IMR-90 (cell line): ENCODE results near the gene HLA-DQA1.

Experiments used
- MAFK ChIP-seq: IDR thresholded peaks from 2 replicates; pipeline ENCODE4 v1.6.1; 2012; ENCODE audit warnings: low read depth, low read length, improper control_type of control experiment
- MAZ ChIP-seq: IDR thresholded peaks from 2 replicates; pipeline ENCODE4 v1.6.1; 2012; ENCODE audit warnings: low read depth, mild to moderate bottlenecking, low read length, improper control_type of control experiment, moderate library complexity, borderline replicate concordance
- POLR2A ChIP-seq: IDR thresholded peaks from 2 replicates; pipeline ENCODE4 v1.6.1; 2012; ENCODE audit warnings: mild to moderate bottlenecking, low read depth, low read length
- RAD21 ChIP-seq: IDR thresholded peaks from 2 replicates; pipeline ENCODE4 v1.6.1; 2012; ENCODE audit warnings: low read length, improper control_type of control experiment
- TF ChIP-seq, protein P1 (sequence below): conservative IDR thresholded peaks from 2 replicates; pipeline ENCODE4 v1.5.1; 2012; ENCODE audit warnings: mild to moderate bottlenecking, low read depth, low read length, improper control_type of control experiment
- TF ChIP-seq, protein P2 (sequence below): fragments of 150-350 bp; IDR thresholded peaks from 2 replicates; pipeline ENCODE4 v1.6.1; 2017; ENCODE audit warnings: mild to moderate bottlenecking, antibody characterized with exemption, low read length, low read depth
- TF ChIP-seq, protein P3 (sequence below): fragments of 150-350 bp; IDR thresholded peaks from 2 replicates; pipeline ENCODE4 v1.6.1; 2016; ENCODE audit warnings: low read depth, mild to moderate bottlenecking, low read length, moderate library complexity, borderline replicate concordance

GRCh38 chr6:32679492-32679891 is 42.3 kb downstream of the HLA-DQA1 start:
- no peak for TF ChIP-seq POLR2A
- TF ChIP-seq, protein P1, sequence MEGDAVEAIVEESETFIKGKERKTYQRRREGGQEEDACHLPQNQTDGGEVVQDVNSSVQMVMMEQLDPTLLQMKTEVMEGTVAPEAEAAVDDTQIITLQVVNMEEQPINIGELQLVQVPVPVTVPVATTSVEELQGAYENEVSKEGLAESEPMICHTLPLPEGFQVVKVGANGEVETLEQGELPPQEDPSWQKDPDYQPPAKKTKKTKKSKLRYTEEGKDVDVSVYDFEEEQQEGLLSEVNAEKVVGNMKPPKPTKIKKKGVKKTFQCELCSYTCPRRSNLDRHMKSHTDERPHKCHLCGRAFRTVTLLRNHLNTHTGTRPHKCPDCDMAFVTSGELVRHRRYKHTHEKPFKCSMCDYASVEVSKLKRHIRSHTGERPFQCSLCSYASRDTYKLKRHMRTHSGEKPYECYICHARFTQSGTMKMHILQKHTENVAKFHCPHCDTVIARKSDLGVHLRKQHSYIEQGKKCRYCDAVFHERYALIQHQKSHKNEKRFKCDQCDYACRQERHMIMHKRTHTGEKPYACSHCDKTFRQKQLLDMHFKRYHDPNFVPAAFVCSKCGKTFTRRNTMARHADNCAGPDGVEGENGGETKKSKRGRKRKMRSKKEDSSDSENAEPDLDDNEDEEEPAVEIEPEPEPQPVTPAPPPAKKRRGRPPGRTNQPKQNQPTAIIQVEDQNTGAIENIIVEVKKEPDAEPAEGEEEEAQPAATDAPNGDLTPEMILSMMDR = no peak
- TF ChIP-seq, protein P2, sequence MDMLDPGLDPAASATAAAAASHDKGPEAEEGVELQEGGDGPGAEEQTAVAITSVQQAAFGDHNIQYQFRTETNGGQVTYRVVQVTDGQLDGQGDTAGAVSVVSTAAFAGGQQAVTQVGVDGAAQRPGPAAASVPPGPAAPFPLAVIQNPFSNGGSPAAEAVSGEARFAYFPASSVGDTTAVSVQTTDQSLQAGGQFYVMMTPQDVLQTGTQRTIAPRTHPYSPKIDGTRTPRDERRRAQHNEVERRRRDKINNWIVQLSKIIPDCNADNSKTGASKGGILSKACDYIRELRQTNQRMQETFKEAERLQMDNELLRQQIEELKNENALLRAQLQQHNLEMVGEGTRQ = no peak
- TF ChIP-seq RAD21 = no peak
- no peak for TF ChIP-seq MAZ
- TF ChIP-seq MAFK = no peak
- TF ChIP-seq, protein P3, sequence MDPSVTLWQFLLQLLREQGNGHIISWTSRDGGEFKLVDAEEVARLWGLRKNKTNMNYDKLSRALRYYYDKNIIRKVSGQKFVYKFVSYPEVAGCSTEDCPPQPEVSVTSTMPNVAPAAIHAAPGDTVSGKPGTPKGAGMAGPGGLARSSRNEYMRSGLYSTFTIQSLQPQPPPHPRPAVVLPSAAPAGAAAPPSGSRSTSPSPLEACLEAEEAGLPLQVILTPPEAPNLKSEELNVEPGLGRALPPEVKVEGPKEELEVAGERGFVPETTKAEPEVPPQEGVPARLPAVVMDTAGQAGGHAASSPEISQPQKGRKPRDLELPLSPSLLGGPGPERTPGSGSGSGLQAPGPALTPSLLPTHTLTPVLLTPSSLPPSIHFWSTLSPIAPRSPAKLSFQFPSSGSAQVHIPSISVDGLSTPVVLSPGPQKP = no peak
